ENCODE measurements around the gene CD300LG.
"Not testable (repeated sequence)": the region's sequence is repeated elsewhere in the genome, so short reads cannot be mapped to it uniquely, and the experiment has no call there.

CD300LG gene

GRCh38 chr17:43846963-43847371, at the start of gene CD300LG:
TSS of gene CD300LG (plus strand) at chr17:43847176. CDS start at chr17:43847217, 41 bp downstream.
- no peak for DNase-seq (ENCODE audit: low spot score)

GRCh38 chr17:43798024-43798423, 49.0 kb upstream of the CD300LG start:
- DNase-seq (ENCODE audit: low spot score), result not testable (repeated sequence)

GRCh38 chr17:43799047-43799446, 47.9 kb upstream of the CD300LG start:
- no peak for DNase-seq (ENCODE audit: low spot score)

- DNase-seq (ENCODE audit: low spot score), result no peak
Measured at GRCh38 chr17:43800736-43801135, 46.2 kb upstream of the CD300LG start.

GRCh38 chr17:43801844-43802243, 45.1 kb upstream of the CD300LG start:
- no peak for DNase-seq (ENCODE audit: low spot score)

GRCh38 chr17:43803758-43804157, 43.2 kb upstream of the CD300LG start:
- DNase-seq (ENCODE audit: low spot score), result peak; percentile 20

GRCh38 chr17:43805117-43805516, 41.9 kb upstream of the CD300LG start:
- DNase-seq (ENCODE audit: low spot score), result no peak

GRCh38 chr17:43808076-43808475, 38.9 kb upstream of the CD300LG start:
- no peak for DNase-seq (ENCODE audit: low spot score)

GRCh38 chr17:43809121-43809520, 37.9 kb upstream of the CD300LG start:
- no peak for DNase-seq (ENCODE audit: low spot score)

GRCh38 chr17:43810226-43810715, 36.7 kb upstream of the CD300LG start:
- DNase-seq (ENCODE audit: low spot score), result no peak

GRCh38 chr17:43810823-43811222, 36.2 kb upstream of the CD300LG start:
- DNase-seq (ENCODE audit: low spot score), result no peak

GRCh38 chr17:43812396-43813265, 34.3 kb upstream of the CD300LG start:
- no peak for DNase-seq (ENCODE audit: low spot score)

- no peak for DNase-seq (ENCODE audit: low spot score)
Measured at GRCh38 chr17:43813386-43813785, 33.6 kb upstream of the CD300LG start.

- DNase-seq (ENCODE audit: low spot score), result no peak
Measured at GRCh38 chr17:43814026-43814425, 33.0 kb upstream of the CD300LG start.

- DNase-seq (ENCODE audit: low spot score), result no peak
Measured at GRCh38 chr17:43814714-43815113, 32.3 kb upstream of the CD300LG start.

GRCh38 chr17:43816336-43817320, 30.3 kb upstream of the CD300LG start:
- no peak for DNase-seq (ENCODE audit: low spot score)

- DNase-seq (ENCODE audit: low spot score), result no peak
Measured at GRCh38 chr17:43817826-43818225, 29.1 kb upstream of the CD300LG start.

GRCh38 chr17:43818966-43819365, 28.0 kb upstream of the CD300LG start:
- no peak for DNase-seq (ENCODE audit: low spot score)

- DNase-seq (ENCODE audit: low spot score), result no peak
Measured at GRCh38 chr17:43820759-43821158, 26.2 kb upstream of the CD300LG start.

- DNase-seq (ENCODE audit: low spot score), result no peak
Measured at GRCh38 chr17:43822570-43823190, 24.3 kb upstream of the CD300LG start.

GRCh38 chr17:43823350-43824084, 23.5 kb upstream of the CD300LG start:
- no peak for DNase-seq (ENCODE audit: low spot score)
